Panc1 (cell line): Measurements from ENCODE around the gene MAN2C1. TPM values are rescaled to one million over a fixed set of nuclear protein-coding genes. Genes with fewer than 3 reads are reported as not detected.

Experiments used
- ATAC-seq: fragments of 200-7000 bp; cut with Tn5 transposase; 2 replicates; pipeline ENCODE4 v1.9.1; 2020; ENCODE audit warnings: mild to moderate bottlenecking, moderate library complexity
- BruUV-seq: library from RNA; stranded (reverse); fragments of 400-500 nt; replicated peaks from 2 replicates; lab custom pipeline; 2021; lab: Mats Ljungman, UMichigan
- CTCF ChIA-PET: fragments of 300-600 bp; sonication (Branson Sonifier 250); formaldehyde crosslinking; loops from one replicate; lab custom pipeline; 2022; ENCODE audit warnings: antibody characterized with exemption; lab: Charles Lee
- POLR2A ChIA-PET: fragments of 300-600 bp; sonication (Branson Sonifier 250); formaldehyde crosslinking; loops from one replicate; lab custom pipeline; 2022; ENCODE audit warnings: antibody characterized with exemption; lab: Charles Lee
- DNase-seq: peaks from one replicate; pipeline ENCODE4 v3.0.0-alpha.2; 2010; ENCODE audit warnings: low read depth, low spot score
- H3K27ac ChIP-seq: 2 replicates; pipeline ENCODE4 v1.5.1; 2011; ENCODE audit warnings: mild to moderate bottlenecking, low read length, inconsistent platforms
- H3K27me3 ChIP-seq: fragments of 200-500 bp; sonication (Bioruptor generic); 2 replicates; pipeline ENCODE4 v1.6.0; 2014; ENCODE audit warnings: low read length, inconsistent platforms; ENCODE audit not compliant: control insufficient read depth, insufficient read depth
- H3K36me3 ChIP-seq: fragments of 200-500 bp; sonication (Bioruptor generic); 2 replicates; pipeline ENCODE4 v1.5.1; 2014; ENCODE audit warnings: inconsistent platforms, mild to moderate bottlenecking, low read length, moderate library complexity; ENCODE audit not compliant: control insufficient read depth, insufficient read depth
- H3K4me1 ChIP-seq: 2 replicates; pipeline ENCODE4 v1.5.1; 2011; ENCODE audit warnings: inconsistent platforms, mild to moderate bottlenecking, low read length, moderate library complexity; ENCODE audit not compliant: control insufficient read depth, insufficient read depth
- H3K4me3 ChIP-seq, 2 experiments: 2 replicates each; pipeline ENCODE4 v1.5.1; 2011 to 2012; ENCODE audit warnings: low read depth in 2 of 2, low read length in 2 of 2, mild to moderate bottlenecking in 2 of 2, inconsistent platforms in 1 of 2, moderate library complexity in 1 of 2
- H3K9me3 ChIP-seq: fragments of 200-500 bp; sonication (Bioruptor generic); 2 replicates; pipeline ENCODE4 v1.5.1; 2014; ENCODE audit warnings: low read depth, mild to moderate bottlenecking, inconsistent platforms, low read length, moderate library complexity; ENCODE audit not compliant: control insufficient read depth, insufficient read depth
- CTCF ChIP-seq: fragments of 450-650 bp; IDR thresholded peaks from 2 replicates; pipeline ENCODE4 v1.5.1; 2017; ENCODE audit warnings: mild to moderate bottlenecking
- POLR2AphosphoS5 ChIP-seq: IDR thresholded peaks from 2 replicates; pipeline ENCODE4 v1.6.1; 2012; ENCODE audit warnings: mild to moderate bottlenecking, low read depth, low read length, moderate library complexity
- REST ChIP-seq, 2 experiments: IDR thresholded peaks; 2 replicates each; pipeline ENCODE4 v1.6.1; 2011 to 2012; ENCODE audit warnings: low read depth in 2 of 2, control low read depth in 1 of 2, low read length in 1 of 2, mild to moderate bottlenecking in 1 of 2, moderate library complexity in 1 of 2; ENCODE audit not compliant: insufficient read depth in 1 of 2
- SIN3A ChIP-seq: IDR thresholded peaks from 2 replicates; pipeline ENCODE4 v1.6.1; 2012; ENCODE audit warnings: low read depth, mild to moderate bottlenecking, low read length, moderate library complexity, borderline replicate concordance; ENCODE audit not compliant: insufficient read depth
- TCF7L2 ChIP-seq: IDR thresholded peaks from 2 replicates; pipeline ENCODE4 v1.6.1; 2011; ENCODE audit warnings: mild to moderate bottlenecking, low read depth, low read length, inconsistent platforms
- in situ Hi-C: cut with HindIII; loops from 2 replicates; pipeline ENCODE4 v1.10.0; 2016; ENCODE audit warnings: low sequenced_read_pairs, low pct_unique_long_range_greater_than_20kb
- intact Hi-C: fragments of 100-400 bp; cut with micrococcal nuclease; formaldehyde crosslinking; loops from one replicate; pipeline ENCODE4 v1.10.0; 2022; ENCODE audit not compliant: unreplicated experiment
- total RNA-seq: library from RNA; stranded (reverse); gene quantifications from one replicate; pipeline ENCODE4 v1.2.1, GENCODE V29; 2021; ENCODE audit not compliant: unreplicated experiment

Gene MAN2C1
- total RNA-seq, 1 experiment from 2014 or later: 127 TPM

DNA sequence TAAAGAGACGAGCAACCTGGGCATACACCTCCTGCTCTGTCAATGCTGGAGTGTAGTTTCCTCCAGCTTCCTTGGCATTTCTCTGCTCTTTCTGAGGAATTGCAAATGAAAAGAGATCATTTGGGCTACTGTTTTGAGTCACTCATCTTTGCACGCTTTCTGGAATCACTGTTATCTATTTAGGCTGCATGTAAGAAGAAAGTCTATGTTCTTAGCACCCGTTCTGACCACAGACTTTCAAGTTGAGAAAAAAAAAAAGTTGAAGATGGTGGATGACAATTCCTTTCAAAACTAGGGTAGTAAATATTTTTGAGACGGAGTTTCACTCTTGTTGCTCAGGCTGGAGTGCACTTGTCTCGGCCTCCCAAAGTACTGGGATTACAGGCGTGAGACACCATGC is 41.8 kb upstream of the MAN2C1 start:
- DNase-seq (no peak), ATAC-seq (no peak)
- intact Hi-C loops: no loop called here
- Histone ChIP-seq H3K36me3 (peaks cover 44% of the 10 kb centered on the region), H3K27ac (no peak overlapping the region), H3K27me3 (no peaks in the 10 kb centered on the region), H3K4me1 (no peaks in the 10 kb centered on the region), H3K9me3 (no peaks in the 10 kb centered on the region), H3K4me3 (no peak overlapping the region)
- in situ Hi-C loops: no loop called here
- CTCF ChIA-PET: interaction anchor here (0.7 kb wide), 1 partner anchor 415 kb away, joined by 3 read pairs; no protein-coding TSS in a partner anchor
- no peak for TF ChIP-seq TCF7L2
- no peak for TF ChIP-seq REST (IDR thresholded peaks at IDR 0.05; ENCODE audit: insufficient read depth in 1 of 2, low read depth in 2 of 2, low read length in 1 of 2)
- TF ChIP-seq POLR2AphosphoS5: no peak
- no peak for TF ChIP-seq CTCF
- no peak for TF ChIP-seq SIN3A
- no TSS peak for BruUV-seq
- POLR2A ChIA-PET: no interaction called here

DNA sequence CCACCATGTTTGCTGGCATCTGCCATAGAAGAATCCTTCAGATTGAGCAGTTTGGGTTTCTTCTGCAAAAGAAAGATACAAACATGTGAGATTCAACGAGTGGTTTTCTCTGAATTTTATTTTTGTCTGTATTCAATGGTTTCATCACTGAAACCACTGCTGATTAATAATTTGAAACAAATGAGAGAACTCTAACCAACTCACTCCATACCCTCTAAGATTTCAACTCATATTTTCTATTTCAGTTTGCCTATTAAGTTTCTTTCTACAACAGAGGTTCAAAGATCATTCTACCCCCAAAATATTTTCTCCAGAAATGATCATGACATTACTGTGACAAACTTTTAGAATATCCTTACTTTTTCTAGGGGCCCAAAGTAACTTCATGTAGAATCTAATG is 38.7 kb upstream of the MAN2C1 start:
- no TSS peak for BruUV-seq
- H3K4me3 ChIP-seq: no peak overlapping the region
- H3K27me3 ChIP-seq: no peaks in the 10 kb centered on the region
- ATAC-seq (no peak), DNase-seq (no peak)
- no peaks in the 10 kb centered on the region for H3K9me3 ChIP-seq
- in situ Hi-C loops: no loop called here
- H3K36me3 ChIP-seq: peaks cover 33% of the 10 kb centered on the region
- ChIA-PET POLR2A (no interaction called here), CTCF (interaction anchor here (0.6 kb wide), 1 partner anchor 353 kb away, joined by 7 read pairs; no protein-coding TSS in a partner anchor)
- no peak for TF ChIP-seq CTCF
- TF ChIP-seq POLR2AphosphoS5: no peak
- no peak for TF ChIP-seq REST (IDR thresholded peaks at IDR 0.05; ENCODE audit: insufficient read depth in 1 of 2, low read depth in 2 of 2, low read length in 1 of 2)
- TF ChIP-seq SIN3A: no peak
- TF ChIP-seq TCF7L2: no peak
- H3K27ac ChIP-seq: no peak overlapping the region
- H3K4me1 ChIP-seq: no peaks in the 10 kb centered on the region
- intact Hi-C loops: no loop called here
